T-cell (primary cell): ENCODE results near the gene CYP27B1. TPM values are rescaled to one million over a fixed set of nuclear protein-coding genes. Genes with fewer than 3 reads are reported as not detected.

Experiments used
- ATAC-seq, 4 experiments: fragments of 200-7000 bp in 3 of 4; fragments of 150-1000 bp in 1 of 4; cut with Tn5 transposase; replicated peaks in 1 of 4; 1 replicate in 3 of 4; 2 replicates in 1 of 4; pipeline ENCODE4 v1.10.0; 2021; ENCODE audit warnings: moderate library complexity in 3 of 4, mild to moderate bottlenecking in 2 of 4, moderate number of reproducible peaks in 1 of 4
- CTCF ChIA-PET, 2 donors: fragments of 300-600 bp; sonication (Branson Sonifier 250); formaldehyde crosslinking; loops; one replicate each; lab custom pipeline; 2022; ENCODE audit warnings: antibody characterized with exemption in 2 of 2; lab: Charles Lee
- POLR2A ChIA-PET, 2 donors: fragments of 300-600 bp; sonication (Branson Sonifier 250); formaldehyde crosslinking; loops; one replicate each; lab custom pipeline; 2022; ENCODE audit warnings: antibody characterized with exemption in 2 of 2; lab: Charles Lee
- DNase-seq, 35 experiments: peaks; one replicate each; pipeline versions ENCODE4 v3.0.0 to v3.0.0-alpha.2; 2013 to 2023
- H3K27ac ChIP-seq: one replicate; pipeline ENCODE4 v1.5.1; 2013; ENCODE audit warnings: low read length
- H3K27me3 ChIP-seq, 2 experiments: replicated peaks in 1 of 2; 1 replicate in 1 of 2; 2 replicates in 1 of 2; pipeline versions ENCODE4 v1.6.1 to v1.7.0; 2013; ENCODE audit warnings: low read length in 1 of 2, mixed read lengths in 1 of 2; ENCODE audit not compliant: control insufficient read depth in 2 of 2, insufficient read depth in 2 of 2; ENCODE audit errors: extremely low read depth in 1 of 2
- H3K36me3 ChIP-seq, 2 donors: 1 replicate in 1 of 2; 2 replicates in 1 of 2; pipeline versions ENCODE4 v1.6.1 to v1.7.0; 2013; ENCODE audit warnings: low read length in 1 of 2; ENCODE audit not compliant: control insufficient read depth in 2 of 2, insufficient read depth in 1 of 2; ENCODE audit errors: extremely low read depth in 1 of 2
- H3K4me1 ChIP-seq, 2 experiments: 1 replicate in 1 of 2; 2 replicates in 1 of 2; pipeline versions ENCODE4 v1.6.1 to v1.7.0; 2013; ENCODE audit warnings: low read length in 2 of 2, mixed read lengths in 1 of 2; ENCODE audit not compliant: insufficient read depth in 2 of 2, control insufficient read depth in 1 of 2; ENCODE audit errors: extremely low read depth in 1 of 2
- H3K4me3 ChIP-seq, 2 donors: 1 replicate in 1 of 2; 2 replicates in 1 of 2; pipeline versions ENCODE4 v1.5.1 to v1.7.0; 2013; ENCODE audit warnings: mild to moderate bottlenecking in 2 of 2, low read length in 1 of 2, moderate library complexity in 1 of 2; ENCODE audit not compliant: control insufficient read depth in 1 of 2; ENCODE audit errors: extremely low read depth in 1 of 2
- H3K9me3 ChIP-seq: 2 replicates; pipeline ENCODE4 v1.7.0; 2013
- H3K27ac Mint-ChIP-seq, 2 donors: one replicate each; pipeline ENCODE4 v1.8.0; 2020 to 2021; ENCODE audit warnings: mild to moderate bottlenecking in 2 of 2, mixed read lengths in 2 of 2
- H3K27me3 Mint-ChIP-seq, 2 donors: one replicate each; pipeline ENCODE4 v1.8.0; 2021 to 2022; ENCODE audit warnings: mixed read lengths in 2 of 2
- H3K36me3 Mint-ChIP-seq: one replicate; pipeline ENCODE4 v1.8.0; 2021; ENCODE audit warnings: mixed read lengths
- H3K4me1 Mint-ChIP-seq, 3 donors: one replicate each; pipeline ENCODE4 v1.8.0; 2020 to 2022; ENCODE audit warnings: mixed read lengths in 3 of 3, mild to moderate bottlenecking in 1 of 3
- H3K4me3 Mint-ChIP-seq, 3 donors: one replicate each; pipeline ENCODE4 v1.8.0; 2020 to 2022; ENCODE audit warnings: mild to moderate bottlenecking in 3 of 3, mixed read lengths in 3 of 3, moderate library complexity in 3 of 3
- H3K9me3 Mint-ChIP-seq, 3 donors: one replicate each; pipeline ENCODE4 v1.8.0; 2020 to 2022; ENCODE audit warnings: mixed read lengths in 3 of 3
- WGBS: methylation state at CpG from one replicate; pipeline ENCODE4 v1.1.5; 2013; ENCODE audit warnings: missing lambda C conversion rate; ENCODE audit not compliant: insufficient coverage; 5-methylcytosine and 5-hydroxymethylcytosine counted together
- total RNA-seq, 35 experiments: library from RNA in 6 of 35; stranded (reverse) in 6 of 35; fragments of 120-200 nt in 1 of 35; gene quantifications; one replicate each; pipeline versions ENCODE4 v1.2.1 to v1.2.4 and lab custom pipeline; 2013 to 2026

CYP27B1 gene
- total RNA-seq, 5 donors from 2014 or later (not counting 1 experiment from before 2014, with no cell fraction given) = 0.76 to 2.1 (median 1.2) TPM

DNA sequence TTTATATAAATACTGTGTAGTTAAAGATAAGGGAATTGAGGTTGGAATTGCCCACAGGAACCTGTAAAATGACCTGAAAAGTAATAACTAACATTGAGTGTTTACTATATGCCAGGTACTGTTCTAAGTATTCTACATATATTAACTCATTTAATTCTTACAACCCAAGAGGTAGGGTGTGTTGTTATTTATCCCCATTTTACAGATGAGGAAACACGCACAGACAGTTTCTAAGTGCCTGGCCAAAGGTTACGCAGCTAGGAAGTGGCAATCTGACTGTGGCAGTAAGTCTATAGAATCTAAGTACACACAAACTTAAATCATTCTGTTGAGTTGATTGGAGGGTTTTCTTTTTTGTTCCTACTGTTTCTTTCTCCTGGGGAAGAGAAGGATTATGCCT is 23.1 kb downstream of the CYP27B1 start:
- DNase-seq (no peak), ATAC-seq (no peak)
- Histone ChIP-seq H3K4me1 (peaks cover 38 to 58% of the 10 kb centered on the region in 2 experiments), H3K9me3 (no peaks in the 10 kb centered on the region), H3K27ac (peak overlapping the region; percentile 96), H3K4me3 (no peak overlapping the region), H3K27me3 (no peaks in the 10 kb centered on the region), H3K36me3 (peaks cover 4 to 31% of the 10 kb centered on the region in 2 donors)
- H3K4me1 Mint-ChIP-seq = peaks cover 58 to 66% (median 62%) of the 10 kb centered on the region in 3 donors
- POLR2A ChIA-PET = interaction anchor here in 1 of 2 donors (0.6 kb wide), 1 partner anchor 195 kb away, joined by 5 read pairs; no protein-coding TSS in a partner anchor
- no CpG with 5 or more reads among the region's 2 CpGs for WGBS
- peaks cover 15% of the 10 kb centered on the region for H3K36me3 Mint-ChIP-seq
- peak overlapping the region; percentile 93 to 97 (median 94) for H3K4me3 Mint-ChIP-seq
- no peaks in the 10 kb centered on the region for H3K27me3 Mint-ChIP-seq
- peak overlapping the region; percentile 96 to 98 for H3K27ac Mint-ChIP-seq
- CTCF ChIA-PET = interaction anchor here in 1 of 2 donors (0.9 kb wide), 1 partner anchor 1107 kb away, joined by 5 read pairs; no protein-coding TSS in a partner anchor
- H3K9me3 Mint-ChIP-seq = no peaks in the 10 kb centered on the region

- Mint-ChIP-seq H3K27me3 (no peaks in the 10 kb centered on the region), H3K4me3 (peak overlapping the region; percentile 82 to 92 (median 82)), H3K9me3 (no peaks in the 10 kb centered on the region), H3K4me1 (peaks cover 58 to 66% (median 62%) of the 10 kb centered on the region in 3 donors), H3K36me3 (peaks cover 8% of the 10 kb centered on the region), H3K27ac (peak overlapping the region; percentile 79 to 94)
- peaks cover 38 to 66% of the 10 kb centered on the region in 2 experiments for H3K4me1 ChIP-seq
- 18% methylated on average over 10 of the region's 14 CpGs for WGBS
- H3K36me3 ChIP-seq = peaks cover 4 to 22% of the 10 kb centered on the region in 2 donors
- ChIA-PET CTCF (interaction anchor here (0.6 to 2.0 kb wide), 8 partner anchors 10 to 476 kb away, joined by 3 to 10 read pairs (median 6); partner anchors contain the start of genes B4GALNT1 (in 1 of the 2) and CDK4 (in 1 of the 2)), POLR2A (interaction anchor here in 1 of 2 donors (1.4 kb wide), 1 partner anchor 8 kb away, joined by 3 read pairs; no protein-coding TSS in a partner anchor)
- peak overlapping the region; percentile 67 to 69 for H3K4me3 ChIP-seq
- DNase-seq (peak; percentile 47 to 88 (median 73)), ATAC-seq (peak; percentile 56 to 71 (median 67))
- H3K27ac ChIP-seq = peak overlapping the region; percentile 84
- H3K9me3 ChIP-seq = no peaks in the 10 kb centered on the region
- no peaks in the 10 kb centered on the region for H3K27me3 ChIP-seq
These were observed 24.8 kb downstream of the CYP27B1 start for GRCh38 chr12:57741844-57742738.

GRCh38 chr12:57741413-57741789 is 25.5 kb downstream of the CYP27B1 start:
- Histone ChIP-seq H3K36me3 (peaks cover 4 to 28% of the 10 kb centered on the region in 2 donors), H3K9me3 (no peaks in the 10 kb centered on the region), H3K4me1 (peaks cover 38 to 72% of the 10 kb centered on the region in 2 experiments), H3K4me3 (peak overlapping the region; percentile 67 to 69), H3K27me3 (no peaks in the 10 kb centered on the region), H3K27ac (peak overlapping the region; percentile 84)
- peak overlapping the region; percentile 82 to 92 (median 82) for H3K4me3 Mint-ChIP-seq
- H3K36me3 Mint-ChIP-seq = peaks cover 10% of the 10 kb centered on the region
- WGBS = no CpG with 5 or more reads among the region's 1 CpG
- peaks cover 62 to 70% (median 66%) of the 10 kb centered on the region in 3 donors for H3K4me1 Mint-ChIP-seq
- CTCF ChIA-PET = interaction anchor here (0.6 to 2.0 kb wide), 7 partner anchors 11 to 476 kb away, joined by 3 to 10 read pairs (median 6); partner anchors contain the start of genes B4GALNT1 (in 1 of the 2) and CDK4 (in 1 of the 2)
- H3K27ac Mint-ChIP-seq = peak overlapping the region; percentile 79 to 94
- POLR2A ChIA-PET = interaction anchor here in 1 of 2 donors (1.4 kb wide), 1 partner anchor 8 kb away, joined by 3 read pairs; no protein-coding TSS in a partner anchor
- DNase-seq (no peak), ATAC-seq (no peak)
- no peaks in the 10 kb centered on the region for H3K9me3 Mint-ChIP-seq
- H3K27me3 Mint-ChIP-seq = no peaks in the 10 kb centered on the region

- peak overlapping the region; percentile 79 to 94 for H3K27ac Mint-ChIP-seq
- Histone ChIP-seq H3K36me3 (peaks cover 4 to 31% of the 10 kb centered on the region in 2 donors), H3K27me3 (no peaks in the 10 kb centered on the region), H3K9me3 (no peaks in the 10 kb centered on the region), H3K27ac (peak overlapping the region; percentile 84), H3K4me1 (peaks cover 37 to 72% of the 10 kb centered on the region in 2 experiments), H3K4me3 (peak overlapping the region; percentile 67 to 69)
- CTCF ChIA-PET = interaction anchor here (0.6 to 2.0 kb wide), 8 partner anchors 11 to 475 kb away, joined by 3 to 10 read pairs (median 4); partner anchors contain the start of genes B4GALNT1 (in 1 of the 2), CDK4 (in 1 of the 2) and OS9 (in 1 of the 2)
- H3K4me3 Mint-ChIP-seq = peak overlapping the region; percentile 82 to 92 (median 82)
- ATAC-seq (peak; percentile 69 to 75 (median 72)), DNase-seq (peak; percentile 55 to 92 (median 83))
- no peaks in the 10 kb centered on the region for H3K9me3 Mint-ChIP-seq
- peaks cover 11% of the 10 kb centered on the region for H3K36me3 Mint-ChIP-seq
- H3K4me1 Mint-ChIP-seq = peaks cover 59 to 67% (median 62%) of the 10 kb centered on the region in 3 donors
- WGBS = 0% methylated on average over 3 of the region's 5 CpGs
- POLR2A ChIA-PET = interaction anchor here in 1 of 2 donors (1.4 kb wide), 1 partner anchor 9 kb away, joined by 3 read pairs; no protein-coding TSS in a partner anchor
- no peaks in the 10 kb centered on the region for H3K27me3 Mint-ChIP-seq
These were observed 26.0 kb downstream of the CYP27B1 start for GRCh38 chr12:57740656-57741412.

- POLR2A ChIA-PET = no interaction called here
- ATAC-seq (no peak), DNase-seq (no peak)
- Mint-ChIP-seq H3K9me3 (no peaks in the 10 kb centered on the region), H3K4me1 (peaks cover 52 to 61% (median 55%) of the 10 kb centered on the region in 3 donors), H3K4me3 (peak overlapping the region; percentile 52 to 82 (median 58)), H3K27ac (peak overlapping the region; percentile 88 to 94), H3K36me3 (peaks cover 12% of the 10 kb centered on the region), H3K27me3 (no peaks in the 10 kb centered on the region)
- Histone ChIP-seq H3K9me3 (no peaks in the 10 kb centered on the region), H3K4me3 (peak overlapping the region in 1 of 2 donors; percentile 69), H3K27me3 (no peaks in the 10 kb centered on the region), H3K4me1 (peaks cover 31 to 67% of the 10 kb centered on the region in 2 experiments), H3K27ac (peak overlapping the region; percentile 84), H3K36me3 (peaks cover 6 to 38% of the 10 kb centered on the region in 2 donors)
- WGBS = 41% methylated on average over 3 of the region's 10 CpGs
- CTCF ChIA-PET = interaction anchor here in 1 of 2 donors (1.7 kb wide), 1 partner anchor 107 kb away, joined by 5 read pairs; the partner anchor contains the start of gene B4GALNT1
These were observed 26.9 kb downstream of the CYP27B1 start for GRCh38 chr12:57739914-57740538.
